Vagina (tissue), 2 donors: ENCODE measurements around the gene SPON1. TPM values are rescaled to one million over a fixed set of nuclear protein-coding genes. Genes with fewer than 3 reads are reported as not detected.

Experiments
- DNase-seq, 2 donors: peaks; one replicate each; pipeline ENCODE4 v3.0.0-alpha.2; 2017; ENCODE audit errors: extremely low spot score in 2 of 2
- H3K27ac ChIP-seq: fragments of 200-600 bp; sonication (generic); one replicate; pipeline ENCODE4 v1.5.1; 2019
- H3K27me3 ChIP-seq: fragments of 200-600 bp; sonication (generic); one replicate; pipeline ENCODE4 v1.5.1; 2019
- H3K36me3 ChIP-seq, 2 donors: fragments of 200-600 bp; sonication (generic); one replicate each; pipeline ENCODE4 v1.5.1; 2017 to 2019
- H3K4me1 ChIP-seq: fragments of 200-600 bp; sonication (generic); one replicate; pipeline ENCODE4 v1.5.1; 2019
- H3K4me3 ChIP-seq, 2 donors: fragments of 200-600 bp; sonication (generic); 1 replicate in 1 of 2; 2 replicates in 1 of 2; pipeline ENCODE4 v1.5.1; 2016 to 2019
- H3K9me3 ChIP-seq: fragments of 200-600 bp; sonication (generic); one replicate; pipeline ENCODE4 v1.5.1; 2019
- POLR2A ChIP-seq, 2 donors: fragments of 450-650 bp; IDR thresholded peaks; one replicate each; pipeline ENCODE4 v1.6.1; 2017; ENCODE audit warnings: antibody characterized with exemption in 2 of 2, mild to moderate bottlenecking in 2 of 2, moderate library complexity in 2 of 2
- POLR2AphosphoS5 ChIP-seq, 2 donors: sonication (generic); formaldehyde crosslinking; IDR thresholded peaks; one replicate each; pipeline ENCODE4 v1.9.0; 2017; ENCODE audit warnings: antibody characterized with exemption in 2 of 2, mild to moderate bottlenecking in 2 of 2, low read depth in 1 of 2; ENCODE audit not compliant: insufficient read depth in 1 of 2
- intact Hi-C: fragments of 100-400 bp; cut with DNase I; formaldehyde crosslinking; loops from one replicate; pipeline ENCODE4 v1.15.1; 2023
- total RNA-seq: library from RNA; depleted of rRNA; stranded (reverse); fragments of >200 nt; gene quantifications from one replicate; pipeline ENCODE4 v1.2.3, GENCODE V29; 2016
- TF ChIP-seq, protein P1 (sequence below), 3 experiments: fragments of 450-650 bp in 2 of 3; fragments of 200-600 bp in 1 of 3; sonication (generic) in 1 of 3; IDR thresholded peaks; one replicate each; pipeline ENCODE4 v1.5.1; 2017 to 2019; ENCODE audit warnings: antibody characterized with exemption in 3 of 3, mild to moderate bottlenecking in 2 of 3, moderate library complexity in 2 of 3

Gene SPON1
- total RNA-seq, 1 donor from 2014 or later: 31.7 TPM

DNA sequence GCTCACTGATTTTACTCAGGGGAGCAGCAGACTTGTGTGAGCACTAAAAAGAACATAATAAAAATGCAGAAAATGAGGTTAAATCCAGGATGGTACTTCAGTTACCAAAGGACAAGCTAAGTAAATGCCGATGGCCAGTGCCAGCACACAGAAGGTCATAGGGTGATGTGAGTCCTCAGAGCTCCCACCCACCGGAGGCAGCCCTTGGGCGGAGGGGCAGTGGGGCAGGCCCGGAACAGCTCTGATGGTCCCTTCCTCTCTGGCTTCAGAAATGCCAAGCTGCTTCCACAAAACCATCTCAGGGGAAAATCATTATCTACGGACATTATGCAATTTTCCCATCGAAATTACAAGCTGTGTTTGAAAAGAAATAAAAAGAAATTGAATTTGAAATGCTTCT is 271.9 kb downstream of the SPON1 start:
- TF ChIP-seq POLR2A (IDR thresholded peaks at IDR 0.05) (no peak), POLR2AphosphoS5 (IDR thresholded peaks at IDR 0.05; ENCODE audit: insufficient read depth in 1 of 2, low read depth in 1 of 2) (no peak)
- TF ChIP-seq, protein P1, sequence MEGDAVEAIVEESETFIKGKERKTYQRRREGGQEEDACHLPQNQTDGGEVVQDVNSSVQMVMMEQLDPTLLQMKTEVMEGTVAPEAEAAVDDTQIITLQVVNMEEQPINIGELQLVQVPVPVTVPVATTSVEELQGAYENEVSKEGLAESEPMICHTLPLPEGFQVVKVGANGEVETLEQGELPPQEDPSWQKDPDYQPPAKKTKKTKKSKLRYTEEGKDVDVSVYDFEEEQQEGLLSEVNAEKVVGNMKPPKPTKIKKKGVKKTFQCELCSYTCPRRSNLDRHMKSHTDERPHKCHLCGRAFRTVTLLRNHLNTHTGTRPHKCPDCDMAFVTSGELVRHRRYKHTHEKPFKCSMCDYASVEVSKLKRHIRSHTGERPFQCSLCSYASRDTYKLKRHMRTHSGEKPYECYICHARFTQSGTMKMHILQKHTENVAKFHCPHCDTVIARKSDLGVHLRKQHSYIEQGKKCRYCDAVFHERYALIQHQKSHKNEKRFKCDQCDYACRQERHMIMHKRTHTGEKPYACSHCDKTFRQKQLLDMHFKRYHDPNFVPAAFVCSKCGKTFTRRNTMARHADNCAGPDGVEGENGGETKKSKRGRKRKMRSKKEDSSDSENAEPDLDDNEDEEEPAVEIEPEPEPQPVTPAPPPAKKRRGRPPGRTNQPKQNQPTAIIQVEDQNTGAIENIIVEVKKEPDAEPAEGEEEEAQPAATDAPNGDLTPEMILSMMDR (IDR thresholded peaks at IDR 0.05): no peak
- intact Hi-C loops: no loop called here
- H3K4me1 ChIP-seq: no peaks in the 10 kb centered on the region
- H3K36me3 ChIP-seq: no peaks in the 10 kb centered on the region
- H3K27ac ChIP-seq: no peak overlapping the region
- no peak for DNase-seq
- H3K9me3 ChIP-seq: no peaks in the 10 kb centered on the region
- H3K27me3 ChIP-seq: no peaks in the 10 kb centered on the region
- no peak overlapping the region for H3K4me3 ChIP-seq

DNA sequence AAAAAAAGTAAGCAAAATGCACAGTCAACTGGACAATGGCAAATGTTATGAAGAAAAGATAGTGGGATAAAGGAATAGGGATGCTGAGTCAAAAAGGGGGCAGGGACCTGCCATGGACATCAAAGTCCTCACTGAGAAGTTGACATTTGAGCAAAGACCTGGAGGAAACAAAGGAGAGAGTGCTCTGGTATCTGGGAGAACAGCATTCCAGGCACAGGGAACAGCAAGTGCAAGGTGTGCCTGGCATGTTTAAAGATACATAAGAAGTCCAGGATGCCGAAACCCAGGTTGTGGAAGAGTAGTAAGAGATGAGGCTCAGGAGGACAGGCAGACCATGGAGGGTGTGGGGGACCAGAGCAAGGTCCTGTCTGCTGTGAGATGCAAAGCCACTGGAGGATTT is 273.2 kb downstream of the SPON1 start:
- DNase-seq: no peak
- TF ChIP-seq POLR2A (IDR thresholded peaks at IDR 0.05): no peak
- TF ChIP-seq, protein P1 (IDR thresholded peaks at IDR 0.05): no peak
- TF ChIP-seq POLR2AphosphoS5 (IDR thresholded peaks at IDR 0.05; ENCODE audit: insufficient read depth in 1 of 2, low read depth in 1 of 2): no peak
- H3K4me1 ChIP-seq: no peaks in the 10 kb centered on the region
- intact Hi-C loops: no loop called here
- no peak overlapping the region for H3K4me3 ChIP-seq
- no peak overlapping the region for H3K27ac ChIP-seq
- H3K9me3 ChIP-seq: no peaks in the 10 kb centered on the region
- H3K27me3 ChIP-seq: no peaks in the 10 kb centered on the region
- no peaks in the 10 kb centered on the region for H3K36me3 ChIP-seq

DNA sequence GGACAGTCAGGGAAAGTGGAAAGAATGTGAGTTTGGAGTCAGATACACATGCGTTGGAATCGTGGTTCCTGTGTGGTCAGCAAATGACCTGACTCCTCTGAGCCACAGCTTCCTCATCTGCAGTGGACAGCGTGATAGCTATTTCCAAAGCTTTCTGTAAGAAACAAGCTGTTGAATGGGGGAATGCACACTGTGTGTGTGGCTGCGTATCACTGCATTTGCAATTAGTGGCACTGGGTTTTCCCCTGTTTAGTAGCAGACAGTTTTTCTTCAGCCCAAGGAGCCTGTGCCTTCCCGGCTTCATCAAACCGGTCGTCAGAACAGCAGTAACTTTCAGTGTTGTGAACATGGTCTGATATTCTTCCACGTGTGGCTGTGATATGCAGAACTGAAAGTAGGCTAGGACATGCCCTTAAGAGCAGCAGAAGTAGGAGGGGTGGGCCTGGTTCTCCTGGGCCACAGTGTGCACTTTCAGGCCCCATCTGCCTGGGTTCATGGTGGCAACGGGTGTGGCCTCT is 275.0 kb downstream of the SPON1 start:
- H3K36me3 ChIP-seq: no peaks in the 10 kb centered on the region
- H3K4me1 ChIP-seq: no peaks in the 10 kb centered on the region
- TF ChIP-seq POLR2A (IDR thresholded peaks at IDR 0.05) (no peak), POLR2AphosphoS5 (IDR thresholded peaks at IDR 0.05; ENCODE audit: insufficient read depth in 1 of 2, low read depth in 1 of 2) (no peak)
- TF ChIP-seq, protein P1 (IDR thresholded peaks at IDR 0.05): no peak
- H3K27me3 ChIP-seq: no peaks in the 10 kb centered on the region
- DNase-seq: no peak
- H3K4me3 ChIP-seq: no peak overlapping the region
- H3K27ac ChIP-seq: no peak overlapping the region
- no peaks in the 10 kb centered on the region for H3K9me3 ChIP-seq
- intact Hi-C loops: no loop called here

DNA sequence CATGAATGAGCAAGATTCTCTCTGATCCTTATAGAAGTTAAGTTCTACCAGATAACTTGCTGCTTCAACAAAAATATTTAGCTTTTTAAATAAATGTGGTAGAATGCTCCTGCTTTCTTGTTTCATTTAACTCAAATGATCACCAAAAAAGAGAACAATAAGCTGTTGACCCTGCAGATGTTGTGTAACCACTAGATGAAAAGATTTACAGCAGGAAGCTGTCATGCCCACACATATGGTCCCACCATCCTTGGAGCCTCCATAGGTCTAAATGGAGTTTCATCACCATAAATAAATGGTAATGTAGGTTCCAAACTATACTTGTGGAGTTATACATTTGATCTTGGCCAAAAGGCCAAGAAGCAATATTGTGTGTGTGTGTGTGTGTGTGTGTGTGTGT is 277.7 kb downstream of the SPON1 start:
- DNase-seq: no peak
- H3K27ac ChIP-seq: no peak overlapping the region
- no peaks in the 10 kb centered on the region for H3K27me3 ChIP-seq
- TF ChIP-seq, protein P1 (IDR thresholded peaks at IDR 0.05): no peak
- intact Hi-C loops: no loop called here
- no peaks in the 10 kb centered on the region for H3K9me3 ChIP-seq
- H3K4me3 ChIP-seq: no peak overlapping the region
- no peaks in the 10 kb centered on the region for H3K4me1 ChIP-seq
- no peaks in the 10 kb centered on the region for H3K36me3 ChIP-seq

DNA sequence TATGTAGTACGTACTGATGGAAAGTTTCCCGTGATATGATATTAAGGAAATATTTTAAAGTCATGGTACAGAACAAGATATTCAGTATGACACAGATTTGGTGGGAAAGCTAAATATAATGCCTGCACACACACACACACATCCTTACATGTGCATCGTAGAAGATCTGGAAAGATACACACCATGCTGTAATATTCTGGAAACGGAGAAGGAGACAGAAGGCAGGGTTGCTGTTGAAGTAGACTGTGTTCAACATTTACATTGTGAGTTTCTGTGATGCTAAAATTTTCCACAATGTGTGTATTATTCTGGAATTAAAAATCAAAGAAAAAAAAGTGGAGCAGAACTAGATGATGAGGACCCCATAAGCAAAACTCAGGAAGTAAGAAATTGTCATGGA is 278.4 kb downstream of the SPON1 start:
- intact Hi-C loops: no loop called here
- Histone ChIP-seq H3K36me3 (no peaks in the 10 kb centered on the region), H3K4me3 (no peak overlapping the region), H3K27ac (no peak overlapping the region), H3K4me1 (no peaks in the 10 kb centered on the region), H3K27me3 (no peaks in the 10 kb centered on the region), H3K9me3 (no peaks in the 10 kb centered on the region)
- TF ChIP-seq POLR2AphosphoS5 (IDR thresholded peaks at IDR 0.05; ENCODE audit: insufficient read depth in 1 of 2, low read depth in 1 of 2): no peak
- no peak for TF ChIP-seq POLR2A (IDR thresholded peaks at IDR 0.05)
- TF ChIP-seq, protein P1 (IDR thresholded peaks at IDR 0.05): no peak
- no peak for DNase-seq
